CD4-positive, CD25-positive, alpha-beta regulatory T cell (primary cell): Measurements from ENCODE around the gene GHDC. TPM values are rescaled to one million over a fixed set of nuclear protein-coding genes. Genes with fewer than 3 reads are reported as not detected.
A peak's percentile ranks its signal among the peaks of the same experiment; 100 is the strongest.
"Not testable (repeated sequence)": the region's sequence is repeated elsewhere in the genome, so short reads cannot be mapped to it uniquely, and the experiment has no call there.

ENCODE experiments used
- ATAC-seq, 2 donors: fragments of 150-1000 bp; cut with Tn5 transposase; one replicate each; pipeline ENCODE4 v1.10.0; 2021; ENCODE audit warnings: low read depth in 2 of 2, moderate number of reproducible peaks in 2 of 2, moderate library complexity in 1 of 2
- DNase-seq, 3 donors: peaks; one replicate each; pipeline versions ENCODE4 v3.0.0 to v3.0.0-alpha.2; 2012 to 2022; ENCODE audit warnings: mixed read lengths in 1 of 3
- H3K27ac ChIP-seq: one replicate; pipeline ENCODE4 v1.7.0; 2013; ENCODE audit warnings: mild to moderate bottlenecking, low read length; ENCODE audit not compliant: insufficient read depth, poor library complexity, severe bottlenecking
- H3K27me3 ChIP-seq: one replicate; pipeline ENCODE4 v1.7.0; 2013; ENCODE audit warnings: low read length; ENCODE audit not compliant: control insufficient read depth, insufficient read depth
- H3K36me3 ChIP-seq: one replicate; pipeline ENCODE4 v1.7.0; 2013; ENCODE audit warnings: mild to moderate bottlenecking, low read length, moderate library complexity; ENCODE audit not compliant: control insufficient read depth, insufficient read depth
- H3K4me1 ChIP-seq: 2 replicates; pipeline ENCODE4 v1.7.0; 2013; ENCODE audit warnings: mild to moderate bottlenecking, low read length; ENCODE audit not compliant: insufficient read depth, control insufficient read depth, poor library complexity, severe bottlenecking
- H3K4me3 ChIP-seq: one replicate; pipeline ENCODE4 v1.7.0; 2013; ENCODE audit warnings: low read depth, mild to moderate bottlenecking, low read length, moderate library complexity
- H3K9me3 ChIP-seq, 2 experiments: 1 replicate in 1 of 2; 2 replicates in 1 of 2; pipeline ENCODE4 v1.7.0; 2013; ENCODE audit warnings: low read length in 2 of 2, mild to moderate bottlenecking in 1 of 2, moderate library complexity in 1 of 2; ENCODE audit not compliant: control insufficient read depth in 2 of 2
- H3K27ac Mint-ChIP-seq, 3 donors: one replicate each; pipeline ENCODE4 v1.8.0; 2020 to 2022; ENCODE audit warnings: mild to moderate bottlenecking in 3 of 3, mixed read lengths in 3 of 3, moderate library complexity in 2 of 3
- H3K27me3 Mint-ChIP-seq: one replicate; pipeline ENCODE4 v1.8.0; 2022; ENCODE audit warnings: mild to moderate bottlenecking, mixed read lengths
- H3K36me3 Mint-ChIP-seq: one replicate; pipeline ENCODE4 v1.8.0; 2020; ENCODE audit warnings: mixed read lengths
- H3K4me1 Mint-ChIP-seq, 4 donors: one replicate each; pipeline ENCODE4 v1.8.0; 2020 to 2022; ENCODE audit warnings: mixed read lengths in 4 of 4, mild to moderate bottlenecking in 1 of 4
- H3K4me3 Mint-ChIP-seq, 4 donors: one replicate each; pipeline ENCODE4 v1.8.0; 2020 to 2022; ENCODE audit warnings: mild to moderate bottlenecking in 4 of 4, mixed read lengths in 4 of 4, moderate library complexity in 3 of 4
- H3K9me3 Mint-ChIP-seq, 7 donors: one replicate each; pipeline ENCODE4 v1.8.0; 2020 to 2022; ENCODE audit warnings: mixed read lengths in 7 of 7, mild to moderate bottlenecking in 3 of 7, moderate library complexity in 2 of 7
- polyA plus RNA-seq, 4 donors: library from polyadenylated mRNA; unstranded; fragments of 300-500 nt; fragmentation: Illumina TruSeq; gene quantifications; one replicate each; pipeline ENCODE4 v1.2.3, GENCODE V29; 2021
- total RNA-seq: library from RNA; stranded (reverse); gene quantifications from one replicate; pipeline ENCODE4 v1.2.3, GENCODE V29; 2022

Gene GHDC, protein sequence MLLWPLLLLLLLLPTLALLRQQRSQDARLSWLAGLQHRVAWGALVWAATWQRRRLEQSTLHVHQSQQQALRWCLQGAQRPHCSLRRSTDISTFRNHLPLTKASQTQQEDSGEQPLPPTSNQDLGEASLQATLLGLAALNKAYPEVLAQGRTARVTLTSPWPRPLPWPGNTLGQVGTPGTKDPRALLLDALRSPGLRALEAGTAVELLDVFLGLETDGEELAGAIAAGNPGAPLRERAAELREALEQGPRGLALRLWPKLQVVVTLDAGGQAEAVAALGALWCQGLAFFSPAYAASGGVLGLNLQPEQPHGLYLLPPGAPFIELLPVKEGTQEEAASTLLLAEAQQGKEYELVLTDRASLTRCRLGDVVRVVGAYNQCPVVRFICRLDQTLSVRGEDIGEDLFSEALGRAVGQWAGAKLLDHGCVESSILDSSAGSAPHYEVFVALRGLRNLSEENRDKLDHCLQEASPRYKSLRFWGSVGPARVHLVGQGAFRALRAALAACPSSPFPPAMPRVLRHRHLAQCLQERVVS
- total RNA-seq: 13.6 TPM
- 10 to 100 TPM; 11.1 to 17.8 (median 13.2) TPM for polyA plus RNA-seq

- peak within 1 kb of the TSS; percentile 81 to 97 (median 96) for H3K4me3 Mint-ChIP-seq
- H3K27ac ChIP-seq: peak within 1 kb of the TSS; percentile 65
- peak within 1 kb of the TSS; percentile 86 for H3K4me3 ChIP-seq
- ATAC-seq (peak; percentile 94 to 95), DNase-seq (peak; percentile 76 to 91 (median 79))
- peaks cover 5 to 39% (median 11%) of the 10 kb centered on the region in 4 donors for H3K4me1 Mint-ChIP-seq
- H3K27me3 ChIP-seq: no peaks in the 10 kb centered on the region
- no peaks in the 10 kb centered on the region for H3K36me3 ChIP-seq
- H3K36me3 Mint-ChIP-seq: peaks cover 7% of the 10 kb centered on the region
- H3K27me3 Mint-ChIP-seq: no peaks in the 10 kb centered on the region
- no peaks in the 10 kb centered on the region for H3K9me3 Mint-ChIP-seq
- H3K4me1 ChIP-seq: peaks cover 18% of the 10 kb centered on the region
- no peaks in the 10 kb centered on the region for H3K9me3 ChIP-seq
- H3K27ac Mint-ChIP-seq: peak within 1 kb of the TSS; percentile 83 to 97 (median 94)
Observed at GRCh38 chr17:42193969-42194899, at the start of gene GHDC. TSS of gene GHDC (minus strand) at chr17:42194494. CDS start at chr17:42193581, 913 bp downstream.

- Mint-ChIP-seq H3K4me1 (peaks cover 35 to 75% (median 49%) of the 10 kb centered on the region in 4 donors), H3K27me3 (no peaks in the 10 kb centered on the region)
Observed at GRCh38 chr17:42243493-42243982, 49.2 kb upstream of the GHDC start.

GRCh38 chr17:42241871-42242270 lies 47.6 kb upstream of the GHDC start:
- Histone ChIP-seq H3K36me3 (no peaks in the 10 kb centered on the region), H3K27me3 (no peaks in the 10 kb centered on the region), H3K4me1 (peaks cover 15% of the 10 kb centered on the region), H3K27ac (no peak overlapping the region), H3K4me3 (no peak overlapping the region), H3K9me3 (no peaks in the 10 kb centered on the region)
- Mint-ChIP-seq H3K27me3 (no peaks in the 10 kb centered on the region), H3K9me3 (no peaks in the 10 kb centered on the region), H3K4me1 (peaks cover 39 to 69% (median 46%) of the 10 kb centered on the region in 4 donors), H3K4me3 (peak overlapping the region in 2 of 4 donors; percentile 13 to 66), H3K36me3 (peaks cover 3% of the 10 kb centered on the region), H3K27ac (peak overlapping the region in 2 of 3 donors; percentile 5 to 47)
- DNase-seq (no peak), ATAC-seq (no peak)

More at GRCh38 chr17:42243493-42243982, 49.2 kb upstream of the GHDC start:
- Histone ChIP-seq H3K4me1 (peaks cover 32% of the 10 kb centered on the region), H3K27ac (no peak overlapping the region), H3K4me3 (no peak overlapping the region), H3K9me3 (no peaks in the 10 kb centered on the region), H3K36me3 (no peaks in the 10 kb centered on the region), H3K27me3 (no peaks in the 10 kb centered on the region)
- peaks cover 3% of the 10 kb centered on the region for H3K36me3 Mint-ChIP-seq
- DNase-seq (no peak), ATAC-seq (no peak)
- H3K9me3 Mint-ChIP-seq: no peaks in the 10 kb centered on the region
- peak overlapping the region in 2 of 3 donors; percentile 5 to 52 for H3K27ac Mint-ChIP-seq
- H3K4me3 Mint-ChIP-seq: peak overlapping the region in 2 of 4 donors; percentile 11 to 76

- peaks cover 38 to 68% (median 42%) of the 10 kb centered on the region in 4 donors for H3K4me1 Mint-ChIP-seq
- not testable (repeated sequence) for H3K9me3 Mint-ChIP-seq, H3K9me3 ChIP-seq, DNase-seq, H3K36me3 ChIP-seq, H3K4me1 ChIP-seq, H3K27me3 ChIP-seq, H3K36me3 Mint-ChIP-seq, H3K27me3 Mint-ChIP-seq, H3K27ac ChIP-seq, ATAC-seq
- H3K4me3 Mint-ChIP-seq: peak overlapping the region in 1 of 4 donors; percentile 38
- peak overlapping the region in 2 of 3 donors; percentile 39 to 59 for H3K27ac Mint-ChIP-seq
- peak overlapping the region; percentile 32 for H3K4me3 ChIP-seq
Observed at GRCh38 chr17:42240863-42241262, 46.6 kb upstream of the GHDC start.

GRCh38 chr17:42240201-42240600 lies 45.9 kb upstream of the GHDC start:
- peak overlapping the region in 2 of 4 donors; percentile 32 to 38 for H3K4me3 Mint-ChIP-seq
- Histone ChIP-seq H3K27ac (no peak overlapping the region), H3K9me3 (no peaks in the 10 kb centered on the region), H3K27me3 (no peaks in the 10 kb centered on the region), H3K4me1 (peaks cover 7% of the 10 kb centered on the region), H3K4me3 (no peak overlapping the region), H3K36me3 (no peaks in the 10 kb centered on the region)
- no peaks in the 10 kb centered on the region for H3K9me3 Mint-ChIP-seq
- no peaks in the 10 kb centered on the region for H3K27me3 Mint-ChIP-seq
- H3K36me3 Mint-ChIP-seq: no peaks in the 10 kb centered on the region
- DNase-seq (no peak), ATAC-seq (no peak)
- H3K27ac Mint-ChIP-seq: peak overlapping the region; percentile 34 to 59 (median 55)
- H3K4me1 Mint-ChIP-seq: peaks cover 39 to 70% (median 47%) of the 10 kb centered on the region in 4 donors

DNA sequence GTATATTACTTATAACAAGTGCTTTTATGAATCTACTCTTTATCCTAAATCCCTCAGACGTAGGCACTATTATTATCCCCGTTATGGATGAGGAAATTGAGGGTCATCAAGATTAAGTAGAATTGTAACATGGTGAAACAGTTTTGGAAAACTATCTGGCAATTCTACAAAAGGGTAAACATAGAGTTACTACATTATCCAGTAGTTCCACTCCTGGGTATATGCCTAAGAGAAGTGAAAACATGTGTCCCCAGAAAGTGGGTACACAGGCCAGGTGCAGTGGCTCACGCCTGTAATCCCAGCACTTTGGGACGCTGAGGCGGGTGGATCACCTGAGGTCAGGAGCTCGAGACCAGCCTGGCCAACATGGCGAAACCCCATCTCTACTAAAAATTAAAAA lies 45.3 kb upstream of the GHDC start:
- not testable (repeated sequence) for H3K36me3 Mint-ChIP-seq, ATAC-seq, H3K4me3 ChIP-seq, H3K27me3 Mint-ChIP-seq, H3K36me3 ChIP-seq, H3K27ac ChIP-seq, H3K4me3 Mint-ChIP-seq, H3K9me3 Mint-ChIP-seq, H3K27me3 ChIP-seq, H3K9me3 ChIP-seq, DNase-seq, H3K4me1 ChIP-seq
- Mint-ChIP-seq H3K4me1 (peaks cover 43 to 73% (median 51%) of the 10 kb centered on the region in 4 donors), H3K27ac (peak overlapping the region in 1 of 3 donors; percentile 61)

DNA sequence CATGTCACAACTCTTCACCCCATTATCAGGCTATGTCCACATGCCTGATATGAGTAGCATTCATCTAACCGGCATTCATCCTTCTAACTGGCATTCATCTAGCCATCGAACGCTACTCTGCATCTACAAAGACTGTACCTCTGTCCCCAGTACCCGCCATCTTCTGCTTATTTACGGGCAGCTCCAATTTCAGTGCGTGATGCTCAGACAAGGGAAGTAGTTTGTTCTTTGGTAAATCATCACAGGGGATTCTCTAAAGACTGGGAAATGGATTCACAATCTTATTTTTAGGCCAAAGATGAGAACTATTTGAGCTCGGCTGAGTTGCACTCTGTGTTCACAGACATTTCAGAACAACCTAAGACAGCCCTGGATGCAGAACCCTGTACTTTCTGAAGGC lies 42.5 kb upstream of the GHDC start:
- Histone ChIP-seq H3K4me1 (peaks cover 7% of the 10 kb centered on the region), H3K4me3 (no peak overlapping the region), H3K27ac (no peak overlapping the region), H3K9me3 (no peaks in the 10 kb centered on the region), H3K36me3 (no peaks in the 10 kb centered on the region), H3K27me3 (no peaks in the 10 kb centered on the region)
- ATAC-seq (no peak), DNase-seq (no peak)
- H3K27ac Mint-ChIP-seq: peak overlapping the region in 2 of 3 donors; percentile 63 to 83
- H3K4me3 Mint-ChIP-seq: no peak overlapping the region
- peaks cover 32 to 72% (median 47%) of the 10 kb centered on the region in 4 donors for H3K4me1 Mint-ChIP-seq
- no peaks in the 10 kb centered on the region for H3K9me3 Mint-ChIP-seq
- H3K36me3 Mint-ChIP-seq: no peaks in the 10 kb centered on the region
- no peaks in the 10 kb centered on the region for H3K27me3 Mint-ChIP-seq
